ENCODE measurements around the gene CCDC97. TPM values are rescaled to one million over a fixed set of nuclear protein-coding genes. Genes with fewer than 3 reads are reported as not detected.
"Not testable (repeated sequence)": the region's sequence is repeated elsewhere in the genome, so short reads cannot be mapped to it uniquely, and the experiment has no call there.

CCDC97 gene
- total and polyA plus RNA-seq, 10 donors: 12.7 to 38.2 (median 23.9) TPM

- H3K4me1 ChIP-seq: peaks cover 6 to 82% (median 37%) of the 10 kb centered on the region in 6 donors
- no peaks in the 10 kb centered on the region for H3K27me3 ChIP-seq (replicated peaks in 1 of 7)
- TF ChIP-seq POLR2A (IDR thresholded peaks at IDR 0.05) (no peak), CTCF (IDR thresholded peaks at IDR 0.05 in 8 of 11, conservative IDR thresholded peaks at IDR 0.05 in 3 of 11) (no peak), POLR2AphosphoS5 (IDR thresholded peaks at IDR 0.05) (no peak)
- H3K36me3 ChIP-seq: no peaks in the 10 kb centered on the region
- H3K27ac ChIP-seq: peak overlapping the region in 7 of 8 donors; percentile 44 to 99 (median 72)
- no peak for DNase-seq
- peak overlapping the region in 1 of 8 donors; percentile 11 for H3K4me3 ChIP-seq
- no peaks in the 10 kb centered on the region for H3K9me3 ChIP-seq
- WGBS, 5 donors: 34 to 66% (median 45%) methylated on average over 6 of the region's 6 CpGs
- intact Hi-C loops (cut with DNase I; ENCODE audit: low total_unique reads): no loop called here
Observed at GRCh38 chr19:41367848-41368301, 57.9 kb downstream of the CCDC97 start.

- H3K27me3 ChIP-seq (replicated peaks in 1 of 7): no peaks in the 10 kb centered on the region
- intact Hi-C loops (cut with DNase I; ENCODE audit: low total_unique reads): no loop called here
- peaks cover 0 to 79% (median 27%) of the 10 kb centered on the region in 6 donors for H3K4me1 ChIP-seq
- H3K27ac ChIP-seq: peak overlapping the region in 2 of 8 donors; percentile 96 to 99
- H3K9me3 ChIP-seq: no peaks in the 10 kb centered on the region
- no peaks in the 10 kb centered on the region for H3K36me3 ChIP-seq
- no peak for TF ChIP-seq POLR2AphosphoS5 (IDR thresholded peaks at IDR 0.05)
- TF ChIP-seq POLR2A (IDR thresholded peaks at IDR 0.05): no peak
- TF ChIP-seq CTCF (IDR thresholded peaks at IDR 0.05 in 8 of 11, conservative IDR thresholded peaks at IDR 0.05 in 3 of 11): no peak
- no peak for DNase-seq
- H3K4me3 ChIP-seq: no peak overlapping the region
- 93 to 98% (median 96%) methylated on average over 2 of the region's 2 CpGs for WGBS, 5 donors
Observed at GRCh38 chr19:41369769-41370168, 59.8 kb downstream of the CCDC97 start.

- H3K9me3 ChIP-seq; H3K36me3 ChIP-seq; H3K4me3 ChIP-seq; H3K27me3 ChIP-seq (replicated peaks in 1 of 7); intact Hi-C loops (cut with DNase I; ENCODE audit: low total_unique reads); DNase-seq: not testable (repeated sequence)
- WGBS, 5 donors: 92 to 94% (median 92%) methylated on average over 5 of the region's 5 CpGs
- peaks cover 0 to 77% (median 24%) of the 10 kb centered on the region in 6 donors for H3K4me1 ChIP-seq
- peak overlapping the region in 1 of 8 donors; percentile 26 for H3K27ac ChIP-seq
Observed at GRCh38 chr19:41371119-41371518, 61.1 kb downstream of the CCDC97 start.

- no peak overlapping the region for H3K4me3 ChIP-seq
- H3K9me3 ChIP-seq: no peaks in the 10 kb centered on the region
- DNase-seq: no peak
- H3K4me1 ChIP-seq: peaks cover 0 to 77% (median 27%) of the 10 kb centered on the region in 6 donors
- TF ChIP-seq POLR2AphosphoS5 (IDR thresholded peaks at IDR 0.05) (no peak), CTCF (IDR thresholded peaks at IDR 0.05 in 8 of 11, conservative IDR thresholded peaks at IDR 0.05 in 3 of 11) (no peak), POLR2A (IDR thresholded peaks at IDR 0.05) (no peak)
- intact Hi-C loops (cut with DNase I; ENCODE audit: low total_unique reads): no loop called here
- 93 to 98% (median 94%) methylated on average over 8 of the region's 8 CpGs for WGBS, 5 donors
- H3K27me3 ChIP-seq (replicated peaks in 1 of 7): no peaks in the 10 kb centered on the region
- no peak overlapping the region for H3K27ac ChIP-seq
- H3K36me3 ChIP-seq: no peaks in the 10 kb centered on the region
Observed at GRCh38 chr19:41371541-41371940, 61.6 kb downstream of the CCDC97 start.

- TF ChIP-seq POLR2AphosphoS5 (IDR thresholded peaks at IDR 0.05): no peak
- no peak for TF ChIP-seq POLR2A (IDR thresholded peaks at IDR 0.05)
- no peak for TF ChIP-seq CTCF (IDR thresholded peaks at IDR 0.05 in 8 of 11, conservative IDR thresholded peaks at IDR 0.05 in 3 of 11)
- no peaks in the 10 kb centered on the region for H3K36me3 ChIP-seq
- peaks cover 0 to 77% (median 30%) of the 10 kb centered on the region in 6 donors for H3K4me1 ChIP-seq
- no peaks in the 10 kb centered on the region for H3K27me3 ChIP-seq (replicated peaks in 1 of 7)
- no peak overlapping the region for H3K27ac ChIP-seq
- H3K4me3 ChIP-seq: no peak overlapping the region
- no peak for DNase-seq
- WGBS, 5 donors: 77 to 90% (median 86%) methylated on average over 2 of the region's 2 CpGs
- intact Hi-C loops (cut with DNase I; ENCODE audit: low total_unique reads): no loop called here
- no peaks in the 10 kb centered on the region for H3K9me3 ChIP-seq
Observed at GRCh38 chr19:41372501-41372900, 62.5 kb downstream of the CCDC97 start.

Measured in spleen (tissue), 11 donors.